ENCODE data around the gene DNASE1L3.

GRCh38 chr3:58153371-58153770 lies 57.4 kb downstream of the DNASE1L3 start:
- TF ChIP-seq CTCF (IDR thresholded peaks at IDR 0.05; ENCODE audit: insufficient read depth, low read length, poor library complexity, severe bottlenecking) (no peak), EZH2phosphoT487 (conservative IDR thresholded peaks at IDR 0.05; ENCODE audit: low read length) (no peak)
